AG04449 (cell line): ENCODE data around the gene SLC9A9.

Experiments
- CTCF ChIA-PET: fragments of 350-600 bp; formaldehyde crosslinking; extraction: SDS; loops from one replicate; lab custom pipeline; 2021; ENCODE audit warnings: antibody characterized with exemption; lab: Yijun Ruan, JAX
- POLR2A ChIA-PET: fragments of 400-600, 350-600 bp; formaldehyde crosslinking; extraction: SDS; loops from one replicate; lab custom pipeline; 2020; ENCODE audit warnings: antibody characterized with exemption, inconsistent platforms; lab: Yijun Ruan, JAX
- DNase-seq: peaks from one replicate; pipeline ENCODE4 v3.0.0-alpha.2; 2010; ENCODE audit warnings: low read depth, low spot score
- H3K4me3 ChIP-seq: 2 replicates; pipeline ENCODE4 v1.5.1; 2011; ENCODE audit warnings: low read depth, mild to moderate bottlenecking, control low read depth, low read length
- TF ChIP-seq, protein P1 (sequence below): IDR thresholded peaks from one replicate; pipeline ENCODE4 v1.5.1; 2011; ENCODE audit warnings: mild to moderate bottlenecking, moderate library complexity, low read length, control low read depth, inconsistent platforms; ENCODE audit not compliant: insufficient read depth; ENCODE audit errors: missing control alignments

The SLC9A9 gene

DNA sequence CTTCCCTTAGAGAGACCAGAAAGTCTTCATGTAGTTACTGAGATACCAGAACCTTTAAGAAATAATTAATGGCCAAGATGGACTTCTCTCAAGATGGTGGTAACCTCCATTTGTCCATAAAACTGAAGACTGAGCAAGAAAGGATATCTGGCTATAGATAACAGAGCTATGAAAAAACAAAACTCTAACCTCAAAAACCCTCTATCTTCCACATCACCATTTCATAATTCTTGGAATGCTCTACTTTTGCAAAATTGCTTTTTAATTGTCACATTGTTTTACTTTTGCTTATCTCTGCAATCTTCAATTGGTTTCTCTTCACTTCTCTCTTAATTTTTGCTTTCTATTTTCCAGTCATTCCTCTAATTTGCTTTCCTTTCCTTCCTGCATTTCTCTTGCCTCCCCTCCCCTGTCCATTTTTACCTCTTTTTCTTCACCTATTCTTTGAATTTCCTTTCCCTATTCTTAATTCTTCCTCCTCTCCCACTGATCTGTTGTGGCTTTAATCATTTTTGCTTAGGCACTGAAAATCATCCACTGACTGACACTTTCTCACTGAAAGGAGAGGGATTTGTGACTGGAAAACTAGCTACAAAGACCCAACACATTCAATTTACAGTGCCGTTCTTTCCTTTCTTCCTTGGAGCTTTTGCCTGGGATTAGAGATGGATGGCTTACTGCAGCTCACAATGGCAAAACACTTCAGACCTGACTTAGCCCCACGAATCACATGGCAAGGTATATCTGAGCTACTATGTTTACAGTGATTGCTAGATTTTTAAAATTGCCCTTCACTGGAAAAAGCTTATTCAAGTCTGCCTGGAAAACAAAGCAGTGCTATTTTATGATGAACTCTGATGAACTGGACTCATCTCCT is 485.9 kb downstream of the SLC9A9 start:
- TF ChIP-seq, protein P1, sequence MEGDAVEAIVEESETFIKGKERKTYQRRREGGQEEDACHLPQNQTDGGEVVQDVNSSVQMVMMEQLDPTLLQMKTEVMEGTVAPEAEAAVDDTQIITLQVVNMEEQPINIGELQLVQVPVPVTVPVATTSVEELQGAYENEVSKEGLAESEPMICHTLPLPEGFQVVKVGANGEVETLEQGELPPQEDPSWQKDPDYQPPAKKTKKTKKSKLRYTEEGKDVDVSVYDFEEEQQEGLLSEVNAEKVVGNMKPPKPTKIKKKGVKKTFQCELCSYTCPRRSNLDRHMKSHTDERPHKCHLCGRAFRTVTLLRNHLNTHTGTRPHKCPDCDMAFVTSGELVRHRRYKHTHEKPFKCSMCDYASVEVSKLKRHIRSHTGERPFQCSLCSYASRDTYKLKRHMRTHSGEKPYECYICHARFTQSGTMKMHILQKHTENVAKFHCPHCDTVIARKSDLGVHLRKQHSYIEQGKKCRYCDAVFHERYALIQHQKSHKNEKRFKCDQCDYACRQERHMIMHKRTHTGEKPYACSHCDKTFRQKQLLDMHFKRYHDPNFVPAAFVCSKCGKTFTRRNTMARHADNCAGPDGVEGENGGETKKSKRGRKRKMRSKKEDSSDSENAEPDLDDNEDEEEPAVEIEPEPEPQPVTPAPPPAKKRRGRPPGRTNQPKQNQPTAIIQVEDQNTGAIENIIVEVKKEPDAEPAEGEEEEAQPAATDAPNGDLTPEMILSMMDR = no peak
- no peak for DNase-seq
- no peak overlapping the region for H3K4me3 ChIP-seq
- CTCF ChIA-PET = no interaction called here
- POLR2A ChIA-PET = no interaction called here

- ChIA-PET POLR2A (no interaction called here), CTCF (no interaction called here)
- DNase-seq = no peak
- TF ChIP-seq, protein P1 = no peak
- no peak overlapping the region for H3K4me3 ChIP-seq
These were observed 486.7 kb downstream of the SLC9A9 start for GRCh38 chr3:143361589-143361988.

- CTCF ChIA-PET = no interaction called here
These were observed 488.0 kb downstream of the SLC9A9 start for GRCh38 chr3:143360244-143360643.

GRCh38 chr3:143358793-143359491 is 489.3 kb downstream of the SLC9A9 start:
- DNase-seq = no peak
- H3K4me3 ChIP-seq = no peak overlapping the region
- POLR2A ChIA-PET = no interaction called here
- CTCF ChIA-PET = no interaction called here
- TF ChIP-seq, protein P1 = no peak

More at GRCh38 chr3:143360244-143360643, 488.0 kb downstream of the SLC9A9 start:
- no peak for DNase-seq
- H3K4me3 ChIP-seq = no peak overlapping the region
- TF ChIP-seq, protein P1 = no peak
- POLR2A ChIA-PET = no interaction called here

DNA sequence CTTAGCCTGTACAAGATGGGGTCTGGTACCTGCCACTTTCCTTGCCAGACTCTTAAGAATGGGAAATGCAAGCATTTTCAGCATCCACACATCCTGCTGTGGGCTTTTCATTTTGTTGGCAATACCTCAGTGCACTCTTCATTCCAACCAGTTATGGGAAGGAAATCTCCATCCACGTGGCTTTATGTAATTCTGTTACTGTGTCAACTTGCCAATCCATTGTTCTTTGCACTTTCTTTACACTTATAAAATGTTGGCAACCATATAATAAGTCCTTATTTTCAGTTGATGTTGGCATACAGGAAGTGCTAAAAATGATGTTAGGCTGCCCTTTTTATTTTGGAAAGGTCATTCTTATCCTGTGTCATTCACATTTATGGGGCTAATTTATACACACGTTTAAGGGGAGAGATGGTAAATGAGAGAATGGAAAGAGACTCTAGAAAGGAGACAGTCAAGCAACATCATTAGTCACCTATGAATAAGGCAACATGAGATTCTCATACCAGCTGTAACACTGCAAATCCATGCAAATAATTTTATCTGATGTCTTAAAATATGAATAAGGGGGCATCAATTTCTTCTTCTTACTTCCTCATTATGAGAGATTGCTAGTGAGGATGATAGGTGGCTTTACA is 490.0 kb downstream of the SLC9A9 start:
- ChIA-PET CTCF (no interaction called here), POLR2A (no interaction called here)
- no peak for DNase-seq
- TF ChIP-seq, protein P1 = no peak
- no peak overlapping the region for H3K4me3 ChIP-seq

DNA sequence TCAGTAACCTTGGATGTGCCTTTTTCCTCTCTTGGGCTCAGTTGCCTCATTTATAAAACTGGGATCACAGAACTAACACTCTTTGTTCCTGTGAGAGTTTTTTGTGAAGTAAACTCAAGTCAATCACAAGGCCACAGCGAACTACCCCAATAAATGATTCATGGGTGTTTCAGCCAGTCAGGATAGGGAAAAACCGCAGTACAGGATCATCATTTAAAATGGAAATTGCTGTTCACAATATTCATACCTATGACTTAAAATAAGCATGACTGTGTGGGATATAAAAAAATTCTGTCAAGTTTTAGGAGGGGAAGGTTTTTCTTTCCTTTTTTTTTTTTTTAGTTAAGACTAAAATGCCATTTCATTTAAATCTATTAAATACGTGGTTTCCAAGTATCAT is 490.6 kb downstream of the SLC9A9 start:
- ChIA-PET POLR2A (no interaction called here), CTCF (no interaction called here)
- TF ChIP-seq, protein P1 = no peak
- H3K4me3 ChIP-seq = no peak overlapping the region
- no peak for DNase-seq
